K562 (cell line): ENCODE data around the gene SHC1. TPM values are rescaled to one million over a fixed set of nuclear protein-coding genes. Genes with fewer than 3 reads are reported as not detected.

Source experiments
- ATAC-seq: fragments of 200-7000 bp; cut with Tn5 transposase; 3 replicates; pipeline ENCODE4 v1.9.1; 2020; ENCODE audit warnings: moderate library complexity
- BruUV-seq: library from RNA; stranded (reverse); fragments of 400-500 nt; replicated peaks from 2 replicates; lab custom pipeline; 2021; lab: Mats Ljungman, UMichigan
- CTCF ChIA-PET: fragments of 300-600 bp; formaldehyde crosslinking; extraction: SDS; loops from one replicate; lab custom pipeline; 2021; ENCODE audit warnings: low intra/inter-chr PET ratio; lab: Yijun Ruan, JAX
- POLR2A ChIA-PET: fragments of 300-600, 350-650 bp; sonication (Branson Sonifier 250); formaldehyde crosslinking; extraction: SDS; loops from one replicate; lab custom pipeline; 2021; ENCODE audit warnings: antibody characterized with exemption, inconsistent platforms; lab: Yijun Ruan, JAX
- DNase-seq, 4 experiments: peaks; one replicate each; pipeline versions ENCODE4 v3.0.0 to v3.0.0-alpha.2; 2011 to 2018; ENCODE audit warnings: low spot score in 3 of 4, mixed read lengths in 3 of 4; ENCODE audit errors: extremely low read depth in 1 of 4
- FAIRE-seq: peaks from 2 replicates; lab custom pipeline; 2011; peaks lifted over from hg19 to GRCh38; lab: Jason Lieb, UNC
- H2AFZ ChIP-seq: 2 replicates; pipeline ENCODE4 v1.6.0; 2011; ENCODE audit warnings: low read depth, low read length, control low read depth, inconsistent platforms
- H3K27ac ChIP-seq: fragments of 200-600 bp; 3 replicates; pipeline ENCODE4 v1.8.0; 2011; ENCODE audit warnings: low read depth, mild to moderate bottlenecking, control low read depth, inconsistent platforms, low read length, moderate library complexity, mixed read lengths; ENCODE audit errors: extremely low read depth
- H3K27me3 ChIP-seq, 2 experiments: fragments of 300-600 bp in 1 of 2; 2 replicates in 1 of 2; 3 replicates in 1 of 2; pipeline versions ENCODE4 v1.6.0 to v1.8.0; 2011; ENCODE audit warnings: inconsistent platforms in 2 of 2, low read length in 2 of 2, mild to moderate bottlenecking in 1 of 2, mixed read lengths in 1 of 2, moderate library complexity in 1 of 2; ENCODE audit not compliant: control insufficient read depth in 2 of 2, insufficient read depth in 2 of 2
- H3K36me3 ChIP-seq: fragments of 300-600 bp; 3 replicates; pipeline ENCODE4 v1.8.0; 2011; ENCODE audit warnings: mild to moderate bottlenecking, low read length, inconsistent platforms; ENCODE audit not compliant: control insufficient read depth, insufficient read depth
- H3K4me1 ChIP-seq, 2 experiments: fragments of 200-600 bp in 1 of 2; replicated peaks in 1 of 2; 2 replicates in 1 of 2; 3 replicates in 1 of 2; pipeline versions ENCODE4 v1.5.1 to v1.8.0; 2011; ENCODE audit warnings: inconsistent platforms in 2 of 2, low read length in 2 of 2, mild to moderate bottlenecking in 1 of 2, mixed read lengths in 1 of 2, moderate library complexity in 1 of 2; ENCODE audit not compliant: control insufficient read depth in 2 of 2, insufficient read depth in 2 of 2
- H3K4me2 ChIP-seq: 2 replicates; pipeline ENCODE4 v1.6.1; 2011; ENCODE audit warnings: low read length, control low read depth, inconsistent platforms, mixed read lengths; ENCODE audit not compliant: insufficient read depth
- H3K4me3 ChIP-seq: fragments of 200-600 bp; sonication (generic), shearing (Covaris generic); 2 replicates; pipeline ENCODE4 v1.5.1; 2016; ENCODE audit warnings: control low read depth, inconsistent platforms
- H3K79me2 ChIP-seq: fragments of 200-600 bp; 3 replicates; pipeline ENCODE4 v1.8.0; 2011; ENCODE audit warnings: low read length, inconsistent platforms; ENCODE audit not compliant: control insufficient read depth, insufficient read depth
- H3K9ac ChIP-seq, 2 experiments: 2 replicates each; pipeline versions ENCODE4 v1.6.0 to v1.6.1; 2011; ENCODE audit warnings: low read depth in 2 of 2, low read length in 2 of 2, control low read depth in 1 of 2, inconsistent platforms in 1 of 2, mild to moderate bottlenecking in 1 of 2, mixed read lengths in 1 of 2; ENCODE audit not compliant: insufficient read depth in 1 of 2
- H3K9me1 ChIP-seq: one replicate; pipeline ENCODE4 v1.6.0; 2011; ENCODE audit warnings: inconsistent platforms, mild to moderate bottlenecking, low read length, moderate library complexity; ENCODE audit not compliant: control insufficient read depth, insufficient read depth
- H3K9me3 ChIP-seq: replicated peaks from 2 replicates; pipeline ENCODE4 v1.5.1; 2011; ENCODE audit warnings: low read depth, low read length, inconsistent platforms; ENCODE audit not compliant: control insufficient read depth, insufficient read depth
- H4K20me1 ChIP-seq: replicated peaks from 2 replicates; pipeline ENCODE4 v1.6.1; 2011; ENCODE audit warnings: low read length, inconsistent platforms, mixed read lengths; ENCODE audit not compliant: control insufficient read depth, insufficient read depth
- DNMT1 ChIP-seq: fragments of 450-650 bp; IDR thresholded peaks from 2 replicates; pipeline ENCODE4 v1.6.1; 2016; ENCODE audit warnings: antibody characterized with exemption, mild to moderate bottlenecking
- RBFOX2 ChIP-seq: fragments of 200-400 bp; formaldehyde crosslinking; IDR thresholded peaks from 2 replicates; pipeline ENCODE4 v1.6.1; 2017; ENCODE audit warnings: low read depth, mild to moderate bottlenecking, low read length, moderate library complexity
- ZFX ChIP-seq: sonication (generic); formaldehyde crosslinking; IDR thresholded peaks from 2 replicates; pipeline ENCODE4 v1.8.0; 2022; ENCODE audit warnings: mild to moderate bottlenecking, missing genetic modification reagents, moderate library complexity
- ZNF592 ChIP-seq: fragments of 450-650 bp; IDR thresholded peaks from 2 replicates; pipeline ENCODE4 v1.6.1; 2017; ENCODE audit warnings: antibody characterized with exemption, mild to moderate bottlenecking
- WGBS: fragments of 100-300 bp; shearing (Covaris generic); methylation state at CpG from one replicate; pipeline ENCODE4 v1.1.6; 2016; ENCODE audit warnings: low coverage, mixed read lengths; ENCODE audit not compliant: insufficient coverage; ENCODE audit errors: missing lambda C conversion rate; 5-methylcytosine and 5-hydroxymethylcytosine counted together
- in situ Hi-C: fragments of 300-500 bp; cut with MboI; formaldehyde crosslinking; loops from 4 replicates; pipeline ENCODE4 v1.15.0; 2018; ENCODE audit warnings: inconsistent platforms, mixed read lengths
- intact Hi-C: fragments of 100-400 bp; cut with micrococcal nuclease; formaldehyde crosslinking; loops from 2 replicates; pipeline ENCODE4 v1.14.2; 2022
- polyA plus RNA-seq, 8 experiments: library from polyadenylated mRNA; depleted of rRNA in 4 of 8; stranded (reverse) in 5 of 8; unstranded in 3 of 8; fragments of >200 nt; fragmentation: Nextera tagmentation in 2 of 8; fragmentation: Illumina TruSeq in 1 of 8; extraction: Ambion mirVana in 2 of 8; extraction: Trizol in 1 of 8; gene quantifications; 2 replicates each; pipeline versions ENCODE4 v1.2.1 to v1.2.3, GENCODE V29; 2011 to 2014; ENCODE audit warnings: inconsistent platforms in 1 of 8, missing spikeins in 1 of 8
- total RNA-seq, 7 experiments: library from RNA; depleted of rRNA in 6 of 7; stranded (reverse); fragments of >200 nt in 6 of 7; fragmentation: Illumina TruSeq in 2 of 7; extraction: Trizol in 2 of 7; gene quantifications; 2 replicates each; pipeline versions ENCODE4 v1.2.1 to v1.2.3, GENCODE V29; 2011 to 2021; ENCODE audit warnings: low replicate concordance in 1 of 7

The SHC1 gene
- total and polyA plus RNA-seq, 9 of the 15 experiments (the other 6 are each of a cell fraction or from before 2014, with no cell fraction given), result 4.1 to 113 (median 51.9) TPM

- Histone ChIP-seq H3K27me3 (no peaks in the 10 kb centered on the region), H3K4me2 (no peak overlapping the region), H2AFZ (no peak overlapping the region), H4K20me1 (peaks cover 2% of the 10 kb centered on the region), H3K9me1 (no peaks in the 10 kb centered on the region), H3K36me3 (peaks cover 74% of the 10 kb centered on the region; the same call in 2 of the 3 replicates), H3K9me3 (no peaks in the 10 kb centered on the region), H3K9ac (peak overlapping the region in 1 of 2 experiments; percentile 85; a peak in 2 of 4 replicates), H3K4me3 (no peak overlapping the region), H3K79me2 (peaks cover 76% of the 10 kb centered on the region), H3K4me1 (peaks cover 79 to 85% of the 10 kb centered on the region in 2 experiments), H3K27ac (peak overlapping the region; percentile 23; the same call in 1 of the 3 replicates)
- WGBS, result 75% methylated on average over 4 of the region's 5 CpGs
- BruUV-seq, result no TSS peak
- intact Hi-C loops, result no loop called here
- in situ Hi-C loops, result no loop called here
- FAIRE-seq, result no peak
- TF ChIP-seq DNMT1 (no peak), RBFOX2 (peak; percentile 54; the same call in 1 of the 2 replicates), ZFX (CRISPR knock-in tag) (0 out of 2 replicates have a peak, but pooled peaks have one; percentile 14), ZNF592 (0 out of 2 replicates have a peak, but pooled peaks have one; percentile 15)
- ATAC-seq, result no peak
- no peak for DNase-seq
- ChIA-PET CTCF (no interaction called here), POLR2A (interaction anchor here (1.0 to 1.3 kb wide), 2 partner anchors 37 to 41 kb away, joined by 5 read pairs; partner anchors contain the start of gene ADAM15)
Observed at GRCh38 chr1:155011004-155011416, 40.5 kb upstream of the SHC1 start.
